Left lung (tissue), 10 donors: ENCODE data around the gene DIP2C. TPM values are rescaled to one million over a fixed set of nuclear protein-coding genes. Genes with fewer than 3 reads are reported as not detected.
"Not testable (repeated sequence)": the region's sequence is repeated elsewhere in the genome, so short reads cannot be mapped to it uniquely, and the experiment has no call there.

ENCODE experiments used
- ATAC-seq: fragments of 200-7000 bp; cut with Tn5 transposase; one replicate; pipeline ENCODE4 v1.9.1; 2020; ENCODE audit warnings: moderate library complexity
- DNase-seq, 4 donors: peaks; one replicate each; pipeline ENCODE4 v3.0.0-alpha.2; 2013 to 2020
- H3K27ac ChIP-seq, 2 donors: fragments of 200-600 bp; sonication (generic) in 1 of 2; one replicate each; pipeline versions ENCODE4 v1.5.0 to v1.8.0; 2020 to 2021
- H3K27me3 ChIP-seq, 2 donors: fragments of 200-600 bp; sonication (generic) in 1 of 2; one replicate each; pipeline versions ENCODE4 v1.5.0 to v1.8.0; 2020 to 2021
- H3K36me3 ChIP-seq, 2 donors: fragments of 200-600 bp; sonication (generic) in 1 of 2; one replicate each; pipeline versions ENCODE4 v1.5.0 to v1.8.0; 2020 to 2021
- H3K4me1 ChIP-seq, 2 donors: fragments of 200-600 bp; one replicate each; pipeline ENCODE4 v1.8.0; 2021
- H3K4me3 ChIP-seq, 2 donors: fragments of 200-600 bp; sonication (generic) in 1 of 2; one replicate each; pipeline versions ENCODE4 v1.5.0 to v1.8.0; 2020 to 2021; ENCODE audit warnings: mild to moderate bottlenecking in 1 of 2
- H3K9me3 ChIP-seq, 2 donors: fragments of 200-600 bp; sonication (generic) in 1 of 2; one replicate each; pipeline versions ENCODE4 v1.5.0 to v1.8.0; 2020 to 2021
- CTCF ChIP-seq, 2 donors: fragments of 200-600 bp; sonication (generic) in 1 of 2; IDR thresholded peaks; one replicate each; pipeline versions ENCODE4 v1.5.0 to v1.8.0; 2021; ENCODE audit warnings: antibody characterized with exemption in 2 of 2
- intact Hi-C, 2 donors: fragments of 100-400 bp; cut with DNase I; formaldehyde crosslinking; loops; one replicate each; pipeline versions ENCODE4 v1.11.2 to v1.14.2; 2022
- polyA plus RNA-seq, 6 donors: library from polyadenylated mRNA; unstranded; fragments of 120-200 nt; gene quantifications; one replicate each; pipeline ENCODE4 v1.2.1, GENCODE V29; 2013; ENCODE audit not compliant: insufficient read length in 6 of 6
- total RNA-seq, 2 donors: library from RNA; stranded (reverse); fragmentation: NEBNext Ultra II Directional; extraction: Animal tissue kit (Norgen Biotek cat#: 25700); gene quantifications; one replicate each; pipeline ENCODE4 v1.2.1, GENCODE V29; 2021
- donor health status: DM: no; HTN: yes; CAD: no.
- donor health status: DM: no; HTN: no; CAD: no.

The DIP2C gene
- total and polyA plus RNA-seq, 8 donors: 10.5 to 22.5 (median 19.5) TPM

GRCh38 chr10:396107-396506 is 293.4 kb downstream of the DIP2C start:
- Histone ChIP-seq H3K4me3 (no peak overlapping the region), H3K4me1 (no peaks in the 10 kb centered on the region), H3K9me3 (no peaks in the 10 kb centered on the region), H3K27me3 (no peaks in the 10 kb centered on the region), H3K36me3 (no peaks in the 10 kb centered on the region), H3K27ac (no peak overlapping the region)
- ATAC-seq: no peak
- no peak for DNase-seq
- intact Hi-C loops: no loop called here
- no peak for TF ChIP-seq CTCF (IDR thresholded peaks at IDR 0.05)

GRCh38 chr10:395665-396064 is 293.8 kb downstream of the DIP2C start:
- intact Hi-C loops: no loop called here
- ATAC-seq: no peak
- TF ChIP-seq CTCF (IDR thresholded peaks at IDR 0.05): no peak

GRCh38 chr10:394439-395101 is 294.9 kb downstream of the DIP2C start:
- ATAC-seq, H3K27ac ChIP-seq, H3K36me3 ChIP-seq, H3K9me3 ChIP-seq, DNase-seq, H3K4me1 ChIP-seq, H3K4me3 ChIP-seq, H3K27me3 ChIP-seq, intact Hi-C loops: not testable (repeated sequence)

More at GRCh38 chr10:395665-396064, 293.8 kb downstream of the DIP2C start:
- Histone ChIP-seq H3K4me1 (no peaks in the 10 kb centered on the region), H3K4me3 (no peak overlapping the region), H3K27me3 (no peaks in the 10 kb centered on the region), H3K27ac (no peak overlapping the region), H3K36me3 (no peaks in the 10 kb centered on the region), H3K9me3 (no peaks in the 10 kb centered on the region)
- DNase-seq: no peak

GRCh38 chr10:393787-394438 is 295.6 kb downstream of the DIP2C start:
- H3K27ac ChIP-seq: no peak overlapping the region
- H3K9me3 ChIP-seq: no peaks in the 10 kb centered on the region
- TF ChIP-seq CTCF (IDR thresholded peaks at IDR 0.05): no peak
- H3K27me3 ChIP-seq: no peaks in the 10 kb centered on the region
- H3K4me3 ChIP-seq: no peak overlapping the region
- intact Hi-C loops: no loop called here
- peaks cover 0 to 13% of the 10 kb centered on the region in 2 donors for H3K36me3 ChIP-seq
- no peaks in the 10 kb centered on the region for H3K4me1 ChIP-seq
- no peak for ATAC-seq
- DNase-seq: no peak

- intact Hi-C loops: no loop called here
- ATAC-seq (no peak), DNase-seq (no peak)
- Histone ChIP-seq H3K4me3 (no peak overlapping the region), H3K36me3 (peaks cover 0 to 13% of the 10 kb centered on the region in 2 donors), H3K4me1 (no peaks in the 10 kb centered on the region), H3K27me3 (no peaks in the 10 kb centered on the region), H3K9me3 (no peaks in the 10 kb centered on the region), H3K27ac (no peak overlapping the region)
- no peak for TF ChIP-seq CTCF (IDR thresholded peaks at IDR 0.05)
Measured at GRCh38 chr10:393106-393745, 296.2 kb downstream of the DIP2C start.
